Omental fat pad (tissue), 4 donors: ENCODE results near the gene UROC1. TPM values are rescaled to one million over a fixed set of nuclear protein-coding genes. Genes with fewer than 3 reads are reported as not detected.

Experiments used
- ATAC-seq: fragments of 150-250 bp; one replicate; pipeline ENCODE4 v1.9.1; 2016; ENCODE audit warnings: mild to moderate bottlenecking, moderate library complexity; ENCODE audit not compliant: low FRiP score
- DNase-seq: peaks from one replicate; pipeline ENCODE4 v3.0.0-alpha.2; 2019; ENCODE audit warnings: low spot score
- total RNA-seq, 4 donors: library from RNA; depleted of rRNA; stranded (reverse); fragments of >200 nt; gene quantifications; one replicate each; pipeline ENCODE4 v1.1.0, GENCODE V29; 2016
- TF ChIP-seq, protein P1 (sequence below), 3 donors: fragments of 450-650 bp; IDR thresholded peaks; one replicate each; pipeline ENCODE4 v1.5.1; 2016 to 2017; ENCODE audit warnings: antibody characterized with exemption in 3 of 3, mild to moderate bottlenecking in 3 of 3, moderate library complexity in 2 of 3

UROC1 gene
- total RNA-seq, 4 donors from 2014 or later: not detected

- DNase-seq: no peak
- TF ChIP-seq, protein P1, sequence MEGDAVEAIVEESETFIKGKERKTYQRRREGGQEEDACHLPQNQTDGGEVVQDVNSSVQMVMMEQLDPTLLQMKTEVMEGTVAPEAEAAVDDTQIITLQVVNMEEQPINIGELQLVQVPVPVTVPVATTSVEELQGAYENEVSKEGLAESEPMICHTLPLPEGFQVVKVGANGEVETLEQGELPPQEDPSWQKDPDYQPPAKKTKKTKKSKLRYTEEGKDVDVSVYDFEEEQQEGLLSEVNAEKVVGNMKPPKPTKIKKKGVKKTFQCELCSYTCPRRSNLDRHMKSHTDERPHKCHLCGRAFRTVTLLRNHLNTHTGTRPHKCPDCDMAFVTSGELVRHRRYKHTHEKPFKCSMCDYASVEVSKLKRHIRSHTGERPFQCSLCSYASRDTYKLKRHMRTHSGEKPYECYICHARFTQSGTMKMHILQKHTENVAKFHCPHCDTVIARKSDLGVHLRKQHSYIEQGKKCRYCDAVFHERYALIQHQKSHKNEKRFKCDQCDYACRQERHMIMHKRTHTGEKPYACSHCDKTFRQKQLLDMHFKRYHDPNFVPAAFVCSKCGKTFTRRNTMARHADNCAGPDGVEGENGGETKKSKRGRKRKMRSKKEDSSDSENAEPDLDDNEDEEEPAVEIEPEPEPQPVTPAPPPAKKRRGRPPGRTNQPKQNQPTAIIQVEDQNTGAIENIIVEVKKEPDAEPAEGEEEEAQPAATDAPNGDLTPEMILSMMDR (IDR thresholded peaks at IDR 0.05): no peak
- no peak for ATAC-seq
Observed at GRCh38 chr3:126525853-126526667, 8.5 kb upstream of the UROC1 start.

- TF ChIP-seq, protein P1 (IDR thresholded peaks at IDR 0.05): no peak
- DNase-seq: no peak
- no peak for ATAC-seq
Observed at GRCh38 chr3:126525091-126525852, 7.7 kb upstream of the UROC1 start.

DNA sequence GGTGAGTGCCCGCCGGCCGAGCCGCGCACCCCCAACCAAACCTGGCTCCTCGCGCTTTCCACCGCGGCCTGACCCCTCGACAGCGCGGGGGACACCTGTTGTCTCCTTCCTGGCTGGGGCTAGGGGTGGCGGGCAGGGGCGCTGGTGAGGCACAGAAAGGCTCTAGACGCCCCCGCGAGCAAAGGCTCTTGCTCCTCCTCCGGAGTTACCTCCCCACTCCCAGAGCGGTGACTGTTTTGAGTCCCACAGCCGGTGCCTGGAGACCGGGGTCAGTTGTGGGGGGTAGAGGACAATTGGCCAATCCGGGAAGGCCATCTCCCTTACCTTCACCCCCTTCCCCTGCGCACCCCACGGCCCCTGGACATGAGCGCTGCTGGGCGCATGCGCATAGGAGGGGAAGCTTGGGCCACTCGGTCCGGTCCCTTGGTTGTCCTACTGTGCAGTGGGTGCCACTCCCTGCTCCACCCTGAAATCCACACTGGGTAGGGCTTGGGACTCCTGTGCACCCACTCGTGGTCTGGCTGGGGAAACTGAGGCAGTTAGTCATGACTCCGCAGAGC is 6.9 kb upstream of the UROC1 start:
- no peak for ATAC-seq
- DNase-seq: no peak
- TF ChIP-seq, protein P1 (IDR thresholded peaks at IDR 0.05): no peak

- TF ChIP-seq, protein P1 (IDR thresholded peaks at IDR 0.05): no peak
- ATAC-seq (peak; percentile 1), DNase-seq (no peak)
Observed at GRCh38 chr3:126523745-126524428, 6.3 kb upstream of the UROC1 start, which contains the start of gene CHST13. CHST13 (plus strand) TSS chr3:126524155; CDS start chr3:126524333, 178 bp downstream.

DNA sequence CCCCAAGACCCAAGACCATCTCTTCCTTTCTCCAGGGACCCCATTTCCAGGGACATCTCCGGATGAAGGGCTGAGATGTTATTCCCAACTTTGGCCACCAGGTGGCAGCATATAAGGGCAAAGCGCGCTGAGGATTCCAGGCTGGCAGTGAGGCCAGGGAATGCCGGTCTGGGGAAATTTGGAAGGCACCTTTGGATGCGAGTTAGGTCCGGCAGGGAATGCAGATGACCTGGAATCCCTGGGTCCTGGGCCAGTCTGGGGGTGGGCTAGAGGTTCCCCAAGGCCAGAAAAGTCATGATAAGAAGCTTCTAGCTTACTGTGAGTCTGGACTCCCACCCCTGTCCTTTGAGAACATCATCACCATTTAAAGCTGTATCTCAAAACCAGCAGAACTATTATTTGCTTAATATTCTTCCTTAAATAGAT is 4.8 kb upstream of the UROC1 start:
- ATAC-seq: no peak
- peak; percentile 42 for DNase-seq
- TF ChIP-seq, protein P1 (IDR thresholded peaks at IDR 0.05): peak in 2 of 3 donors; percentile 66 to 72

- no peak for DNase-seq
Observed at GRCh38 chr3:126521122-126521891, 3.7 kb upstream of the UROC1 start.

More at GRCh38 chr3:126521122-126521891, 3.7 kb upstream of the UROC1 start:
- TF ChIP-seq, protein P1 (IDR thresholded peaks at IDR 0.05): no peak
- no peak for ATAC-seq
